AG09319 (cell line): Measurements from ENCODE around the gene SPAM1.

Experiments
- DNase-seq: peaks from one replicate; pipeline ENCODE4 v3.0.0-alpha.2; 2010; ENCODE audit warnings: low read depth; ENCODE audit errors: extremely low read depth
- TF ChIP-seq, protein P1 (sequence below): IDR thresholded peaks from 2 replicates; pipeline ENCODE4 v1.5.1; 2011; ENCODE audit warnings: low read depth, mild to moderate bottlenecking, inconsistent platforms, low read length, moderate library complexity

SPAM1 gene

DNA sequence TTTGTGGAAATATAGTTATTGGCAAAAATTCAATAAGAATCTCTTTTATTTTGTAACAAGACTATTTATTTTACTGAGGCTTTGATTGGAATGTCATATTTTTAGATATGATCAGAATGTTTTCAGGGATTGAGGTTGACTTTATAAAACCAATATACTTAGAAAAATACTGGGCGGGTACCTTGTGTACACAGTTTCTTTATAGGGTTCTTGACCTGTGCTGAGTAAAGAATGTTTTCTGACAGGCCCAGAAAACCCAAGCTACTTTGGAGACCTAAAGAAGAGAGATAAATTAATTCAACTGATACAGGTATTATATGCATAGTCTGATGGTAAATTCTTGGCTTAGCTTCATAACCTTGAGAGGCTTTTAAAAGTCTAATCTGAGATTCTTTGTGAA is 23.9 kb upstream of the SPAM1 start:
- TF ChIP-seq, protein P1, sequence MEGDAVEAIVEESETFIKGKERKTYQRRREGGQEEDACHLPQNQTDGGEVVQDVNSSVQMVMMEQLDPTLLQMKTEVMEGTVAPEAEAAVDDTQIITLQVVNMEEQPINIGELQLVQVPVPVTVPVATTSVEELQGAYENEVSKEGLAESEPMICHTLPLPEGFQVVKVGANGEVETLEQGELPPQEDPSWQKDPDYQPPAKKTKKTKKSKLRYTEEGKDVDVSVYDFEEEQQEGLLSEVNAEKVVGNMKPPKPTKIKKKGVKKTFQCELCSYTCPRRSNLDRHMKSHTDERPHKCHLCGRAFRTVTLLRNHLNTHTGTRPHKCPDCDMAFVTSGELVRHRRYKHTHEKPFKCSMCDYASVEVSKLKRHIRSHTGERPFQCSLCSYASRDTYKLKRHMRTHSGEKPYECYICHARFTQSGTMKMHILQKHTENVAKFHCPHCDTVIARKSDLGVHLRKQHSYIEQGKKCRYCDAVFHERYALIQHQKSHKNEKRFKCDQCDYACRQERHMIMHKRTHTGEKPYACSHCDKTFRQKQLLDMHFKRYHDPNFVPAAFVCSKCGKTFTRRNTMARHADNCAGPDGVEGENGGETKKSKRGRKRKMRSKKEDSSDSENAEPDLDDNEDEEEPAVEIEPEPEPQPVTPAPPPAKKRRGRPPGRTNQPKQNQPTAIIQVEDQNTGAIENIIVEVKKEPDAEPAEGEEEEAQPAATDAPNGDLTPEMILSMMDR: no peak
- no peak for DNase-seq

DNA sequence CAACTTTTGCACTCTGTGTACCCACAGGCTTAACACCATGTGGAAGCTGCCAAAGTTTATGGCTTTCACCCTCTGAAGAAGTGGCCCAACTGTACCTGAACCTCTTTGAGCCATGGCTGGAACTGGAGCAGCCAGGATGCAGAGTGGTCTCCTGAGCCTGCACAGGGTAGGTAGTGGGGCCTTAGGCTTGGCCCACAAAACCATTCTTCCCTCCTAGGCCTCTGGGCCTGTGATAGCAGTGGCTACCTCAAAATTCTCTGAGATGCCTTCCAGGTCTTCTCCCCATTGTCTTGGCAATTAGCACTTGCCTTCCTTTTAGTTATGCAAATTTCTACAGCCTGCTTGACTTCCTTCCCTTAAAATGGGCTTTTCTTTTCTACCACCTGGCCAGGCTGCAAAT is 19.3 kb upstream of the SPAM1 start:
- DNase-seq: no peak
- TF ChIP-seq, protein P1: no peak

- TF ChIP-seq, protein P1: no peak
- no peak for DNase-seq
Measured at GRCh38 chr7:123916240-123916724, 8.8 kb upstream of the SPAM1 start.

GRCh38 chr7:123917878-123918277 is 7.2 kb upstream of the SPAM1 start:
- TF ChIP-seq, protein P1: no peak
- DNase-seq: no peak

- TF ChIP-seq, protein P1: no peak
- DNase-seq: no peak
Measured at GRCh38 chr7:123918309-123918708, 6.7 kb upstream of the SPAM1 start.

- TF ChIP-seq, protein P1: no peak
- no peak for DNase-seq
Measured at GRCh38 chr7:123923599-123923998, 1.4 kb upstream of the SPAM1 start.

- TF ChIP-seq, protein P1: no peak
- DNase-seq: no peak
Measured at GRCh38 chr7:123929107-123929506, 4.1 kb downstream of the SPAM1 start.
